Thyroid gland (tissue), 4 donors: ENCODE data around the gene STIM1.

ENCODE experiments used
- POLR2A ChIP-seq, 2 donors: fragments of 450-650 bp; IDR thresholded peaks; one replicate each; pipeline ENCODE4 v1.6.1; 2017; ENCODE audit warnings: antibody characterized with exemption in 2 of 2, mild to moderate bottlenecking in 2 of 2, moderate library complexity in 1 of 2
- TF ChIP-seq, protein P1 (sequence below), 6 experiments: fragments of 200-600 bp in 3 of 6; fragments of 450-650 bp in 3 of 6; sonication (generic) in 3 of 6; IDR thresholded peaks; one replicate each; pipeline ENCODE4 v1.5.1; 2016 to 2019; ENCODE audit warnings: antibody characterized with exemption in 6 of 6, mild to moderate bottlenecking in 2 of 6, inconsistent platforms in 1 of 6, moderate library complexity in 1 of 6

DNA sequence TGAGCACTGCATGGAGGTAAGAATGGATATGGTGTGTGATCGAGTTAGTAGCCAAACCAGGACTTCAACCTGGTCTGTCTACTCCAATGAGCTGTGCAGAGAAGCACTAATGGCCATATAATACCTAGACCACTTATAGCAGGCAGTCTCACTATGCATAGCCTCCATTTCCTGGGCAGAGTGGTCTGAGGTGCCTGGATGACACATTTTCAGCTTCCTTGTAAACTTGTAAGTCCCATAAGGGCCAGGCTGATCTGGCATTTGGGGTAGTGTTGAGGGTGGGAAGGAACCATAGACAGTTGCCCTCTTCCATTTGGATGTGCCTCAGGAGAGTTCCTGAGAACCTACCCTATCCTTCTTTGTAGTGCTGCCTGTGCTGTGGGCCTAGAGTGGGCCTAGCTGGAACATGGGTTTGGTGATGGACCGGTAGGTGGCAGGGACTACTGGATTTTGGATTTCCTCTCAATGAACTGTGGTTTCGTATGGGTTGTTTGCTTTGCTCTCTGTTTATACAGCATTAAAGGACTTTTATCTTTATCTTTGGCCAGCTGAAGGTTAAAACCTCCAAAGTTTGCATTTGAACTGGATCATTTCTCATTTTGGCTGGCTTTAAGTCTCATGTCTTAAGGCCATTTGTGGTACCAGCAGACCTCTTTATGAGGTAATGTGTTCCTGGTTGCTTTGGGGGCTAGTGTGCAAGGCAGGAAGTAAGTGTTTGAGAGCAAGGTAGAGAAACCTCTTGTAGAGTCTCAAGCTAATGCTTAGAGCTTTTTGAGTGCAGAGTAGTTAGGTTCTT, 86.9 kb downstream of the STIM1 start:
- TF ChIP-seq, protein P1, sequence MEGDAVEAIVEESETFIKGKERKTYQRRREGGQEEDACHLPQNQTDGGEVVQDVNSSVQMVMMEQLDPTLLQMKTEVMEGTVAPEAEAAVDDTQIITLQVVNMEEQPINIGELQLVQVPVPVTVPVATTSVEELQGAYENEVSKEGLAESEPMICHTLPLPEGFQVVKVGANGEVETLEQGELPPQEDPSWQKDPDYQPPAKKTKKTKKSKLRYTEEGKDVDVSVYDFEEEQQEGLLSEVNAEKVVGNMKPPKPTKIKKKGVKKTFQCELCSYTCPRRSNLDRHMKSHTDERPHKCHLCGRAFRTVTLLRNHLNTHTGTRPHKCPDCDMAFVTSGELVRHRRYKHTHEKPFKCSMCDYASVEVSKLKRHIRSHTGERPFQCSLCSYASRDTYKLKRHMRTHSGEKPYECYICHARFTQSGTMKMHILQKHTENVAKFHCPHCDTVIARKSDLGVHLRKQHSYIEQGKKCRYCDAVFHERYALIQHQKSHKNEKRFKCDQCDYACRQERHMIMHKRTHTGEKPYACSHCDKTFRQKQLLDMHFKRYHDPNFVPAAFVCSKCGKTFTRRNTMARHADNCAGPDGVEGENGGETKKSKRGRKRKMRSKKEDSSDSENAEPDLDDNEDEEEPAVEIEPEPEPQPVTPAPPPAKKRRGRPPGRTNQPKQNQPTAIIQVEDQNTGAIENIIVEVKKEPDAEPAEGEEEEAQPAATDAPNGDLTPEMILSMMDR (IDR thresholded peaks at IDR 0.05), result no peak
- TF ChIP-seq POLR2A (IDR thresholded peaks at IDR 0.05), result no peak
